A673 (cell line): Measurements from ENCODE around the gene CREB1. TPM values are rescaled to one million over a fixed set of nuclear protein-coding genes. Genes with fewer than 3 reads are reported as not detected.

ENCODE experiments used
- Bru-seq: library from RNA; stranded (reverse); fragments of 400-500 nt; gene quantifications from one replicate; lab custom pipeline; 2021; lab: Mats Ljungman, UMichigan
- BruChase-seq, 2 experiments: library from RNA; stranded (reverse); fragments of 400-500 nt; gene quantifications; one replicate each; lab custom pipeline; 2021; lab: Mats Ljungman, UMichigan
- BruUV-seq: library from RNA; stranded (reverse); fragments of 400-500 nt; replicated peaks from 2 replicates; lab custom pipeline; 2021; lab: Mats Ljungman, UMichigan
- CTCF ChIA-PET: fragments of 300-600 bp; sonication (Branson Sonifier 250); formaldehyde crosslinking; loops from one replicate; lab custom pipeline; 2022; ENCODE audit warnings: antibody characterized with exemption; lab: Charles Lee
- POLR2A ChIA-PET: fragments of 300-600 bp; sonication (Branson Sonifier 250); formaldehyde crosslinking; loops from one replicate; lab custom pipeline; 2022; ENCODE audit warnings: antibody characterized with exemption; ENCODE audit not compliant: low non-redundant PET; lab: Charles Lee
- DNase-seq: peaks from one replicate; pipeline ENCODE4 v3.0.0-alpha.2; 2015; ENCODE audit warnings: low spot score
- H3K27ac ChIP-seq: fragments of 200-600 bp; sonication (generic); 2 replicates; pipeline ENCODE4 v1.5.1; 2016; ENCODE audit warnings: mixed run types, low read depth, mild to moderate bottlenecking, mixed read lengths, antibody characterized with exemption, low read length; ENCODE audit not compliant: poor library complexity, severe bottlenecking
- H3K27me3 ChIP-seq: fragments of 200-600 bp; sonication (generic); replicated peaks from 2 replicates; pipeline ENCODE4 v1.6.1; 2017; ENCODE audit warnings: mixed run types, low read depth, mild to moderate bottlenecking, mixed read lengths, antibody characterized with exemption, low read length; ENCODE audit not compliant: insufficient read depth, poor library complexity
- H3K36me3 ChIP-seq: fragments of 200-600 bp; sonication (generic); 2 replicates; pipeline ENCODE4 v1.6.1; 2016; ENCODE audit warnings: mixed run types, mild to moderate bottlenecking, mixed read lengths, antibody characterized with exemption, low read length; ENCODE audit not compliant: insufficient read depth, poor library complexity, severe bottlenecking
- H3K4me1 ChIP-seq: fragments of 200-600 bp; sonication (generic); 2 replicates; pipeline ENCODE4 v1.6.1; 2017; ENCODE audit warnings: mixed run types, mild to moderate bottlenecking, mixed read lengths, antibody characterized with exemption, low read length; ENCODE audit not compliant: insufficient read depth, poor library complexity, severe bottlenecking
- H3K4me3 ChIP-seq: fragments of 200-600 bp; sonication (generic); 2 replicates; pipeline ENCODE4 v1.5.1; 2016; ENCODE audit warnings: low read depth, mixed run types, mild to moderate bottlenecking, mixed read lengths, low read length; ENCODE audit not compliant: poor library complexity, severe bottlenecking
- H3K9me3 ChIP-seq: fragments of 200-600 bp; sonication (generic); 2 replicates; pipeline ENCODE4 v1.6.1; 2016; ENCODE audit warnings: mixed run types, low read depth, mild to moderate bottlenecking, mixed read lengths, antibody characterized with exemption, low read length; ENCODE audit not compliant: poor library complexity, severe bottlenecking
- EZH2 ChIP-seq: fragments of 200-600 bp; sonication (generic); IDR thresholded peaks from 2 replicates; pipeline ENCODE4 v1.6.1; 2017; ENCODE audit warnings: borderline replicate concordance, low read depth, mild to moderate bottlenecking, mixed read lengths, antibody characterized with exemption, low read length; ENCODE audit not compliant: poor library complexity, severe bottlenecking
- intact Hi-C: fragments of 100-400 bp; cut with micrococcal nuclease; formaldehyde crosslinking; loops from one replicate; pipeline ENCODE4 v1.10.0; 2022; ENCODE audit not compliant: unreplicated experiment
- long read RNA-seq: library from polyadenylated mRNA; stranded (forward); transcript quantifications from one replicate; pipeline ENCODE4 v2.0.0, GENCODE V29; 2022
- total RNA-seq: library from RNA; stranded (reverse); gene quantifications from 2 replicates; pipeline ENCODE4 v1.2.3, GENCODE V29; 2021
- TF ChIP-seq, protein P1 (sequence below): fragments of 300-800, 200-600 bp; sonication (generic); conservative IDR thresholded peaks from 2 replicates; pipeline ENCODE4 v1.5.1; 2017; ENCODE audit warnings: low read depth, mild to moderate bottlenecking, antibody characterized with exemption, low read length, moderate library complexity, mixed read lengths

CREB1 gene
- 67.7 and 78.5 TPM in 2 replicates for total RNA-seq
- percentile 94 among the genes with signal in this experiment for Bru-seq, nascent RNA
- BruChase-seq, experiment 1, labeled RNA remaining after a 2-hour chase: percentile 92 among the genes with signal in this experiment
- percentile 77 among the genes with signal in this experiment for BruChase-seq, experiment 2, labeled RNA remaining after a 6-hour chase
- long read RNA-seq, full-length matches to known transcripts: 52 of 72 reads
- long read RNA-seq, partial matches to known transcripts: 4 of 72 reads
- long read RNA-seq, other reads (novel, unspliced or antisense): 16 of 72 reads

DNA sequence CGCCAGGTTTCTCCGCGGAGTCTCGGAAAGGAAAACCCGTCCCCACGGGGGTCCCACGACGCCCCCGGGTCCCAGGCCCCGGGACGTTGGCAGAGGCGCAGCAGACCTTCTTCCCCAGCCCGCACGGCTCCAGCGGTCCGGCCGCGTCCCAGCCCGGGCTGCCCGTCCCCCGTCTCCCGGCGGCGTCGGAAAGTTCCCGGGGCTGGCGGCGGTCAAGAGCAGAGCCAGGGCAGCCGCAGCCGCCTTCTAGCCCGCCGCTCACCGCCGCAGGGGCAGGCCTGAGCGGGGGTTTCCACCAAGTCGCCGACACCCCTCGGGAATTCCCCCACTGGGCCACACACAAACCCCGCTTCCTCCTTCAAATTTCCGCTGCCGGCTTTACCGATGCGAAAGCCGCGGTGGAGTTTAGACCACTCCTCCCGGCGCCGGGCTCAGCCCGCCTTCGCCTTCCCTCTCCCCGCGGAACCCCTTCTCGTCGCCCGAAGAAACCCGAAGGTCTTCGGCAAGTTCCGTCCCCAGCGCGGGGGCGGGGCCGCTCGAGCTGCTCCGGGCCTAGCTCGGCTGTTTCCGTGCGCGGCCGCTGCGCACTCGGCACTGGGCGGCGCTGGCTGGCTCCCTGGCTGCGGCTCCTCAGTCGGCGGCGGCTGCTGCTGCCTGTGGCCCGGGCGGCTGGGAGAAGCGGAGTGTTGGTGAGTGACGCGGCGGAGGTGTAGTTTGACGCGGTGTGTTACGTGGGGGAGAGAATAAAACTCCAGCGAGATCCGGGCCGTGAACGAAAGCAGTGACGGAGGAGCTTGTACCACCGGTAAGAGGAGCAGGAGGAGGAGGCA lies at the start of gene CREB1:
TSS of gene CREB1 (plus strand) at position 633 of the 830 bp plus-strand sequence. CDS start 25,674 bp downstream, outside the sequence.
- POLR2A ChIA-PET: interaction anchor here (0.6 to 0.7 kb wide), 3 partner anchors 44 to 364 kb away, joined by 3 to 14 read pairs (median 4); partner anchors contain the start of gene KLF7
- peaks cover 17% of the 10 kb centered on the region for H3K4me1 ChIP-seq
- peak; percentile 98 for DNase-seq
- CTCF ChIA-PET: interaction anchor here (0.6 kb wide), 1 partner anchor 208 kb away, joined by 4 read pairs; no protein-coding TSS in a partner anchor
- no peaks in the 10 kb centered on the region for H3K9me3 ChIP-seq
- H3K36me3 ChIP-seq: no peaks in the 10 kb centered on the region
- peak within 1 kb of the TSS; percentile 86 for H3K4me3 ChIP-seq
- BruUV-seq: TSS peak; percentile 53
- H3K27me3 ChIP-seq: no peaks in the 10 kb centered on the region
- no peak for TF ChIP-seq EZH2
- TF ChIP-seq, protein P1, sequence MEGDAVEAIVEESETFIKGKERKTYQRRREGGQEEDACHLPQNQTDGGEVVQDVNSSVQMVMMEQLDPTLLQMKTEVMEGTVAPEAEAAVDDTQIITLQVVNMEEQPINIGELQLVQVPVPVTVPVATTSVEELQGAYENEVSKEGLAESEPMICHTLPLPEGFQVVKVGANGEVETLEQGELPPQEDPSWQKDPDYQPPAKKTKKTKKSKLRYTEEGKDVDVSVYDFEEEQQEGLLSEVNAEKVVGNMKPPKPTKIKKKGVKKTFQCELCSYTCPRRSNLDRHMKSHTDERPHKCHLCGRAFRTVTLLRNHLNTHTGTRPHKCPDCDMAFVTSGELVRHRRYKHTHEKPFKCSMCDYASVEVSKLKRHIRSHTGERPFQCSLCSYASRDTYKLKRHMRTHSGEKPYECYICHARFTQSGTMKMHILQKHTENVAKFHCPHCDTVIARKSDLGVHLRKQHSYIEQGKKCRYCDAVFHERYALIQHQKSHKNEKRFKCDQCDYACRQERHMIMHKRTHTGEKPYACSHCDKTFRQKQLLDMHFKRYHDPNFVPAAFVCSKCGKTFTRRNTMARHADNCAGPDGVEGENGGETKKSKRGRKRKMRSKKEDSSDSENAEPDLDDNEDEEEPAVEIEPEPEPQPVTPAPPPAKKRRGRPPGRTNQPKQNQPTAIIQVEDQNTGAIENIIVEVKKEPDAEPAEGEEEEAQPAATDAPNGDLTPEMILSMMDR: no peak
- peak within 1 kb of the TSS; percentile 98 for H3K27ac ChIP-seq
- intact Hi-C loops: no loop called here

- no peak overlapping the region for H3K27ac ChIP-seq
- CTCF ChIA-PET: no interaction called here
- peaks cover 31% of the 10 kb centered on the region for H3K27me3 ChIP-seq
- TF ChIP-seq, protein P1: no peak
- TF ChIP-seq EZH2: no peak
- intact Hi-C loops: no loop called here
- no peak for DNase-seq
- H3K4me3 ChIP-seq: no peak overlapping the region
- no peaks in the 10 kb centered on the region for H3K36me3 ChIP-seq
- no peaks in the 10 kb centered on the region for H3K9me3 ChIP-seq
- H3K4me1 ChIP-seq: no peaks in the 10 kb centered on the region
- BruUV-seq: no TSS peak
- POLR2A ChIA-PET: no interaction called here
Observed at GRCh38 chr2:207480521-207481040, 49.2 kb upstream of the CREB1 start.

DNA sequence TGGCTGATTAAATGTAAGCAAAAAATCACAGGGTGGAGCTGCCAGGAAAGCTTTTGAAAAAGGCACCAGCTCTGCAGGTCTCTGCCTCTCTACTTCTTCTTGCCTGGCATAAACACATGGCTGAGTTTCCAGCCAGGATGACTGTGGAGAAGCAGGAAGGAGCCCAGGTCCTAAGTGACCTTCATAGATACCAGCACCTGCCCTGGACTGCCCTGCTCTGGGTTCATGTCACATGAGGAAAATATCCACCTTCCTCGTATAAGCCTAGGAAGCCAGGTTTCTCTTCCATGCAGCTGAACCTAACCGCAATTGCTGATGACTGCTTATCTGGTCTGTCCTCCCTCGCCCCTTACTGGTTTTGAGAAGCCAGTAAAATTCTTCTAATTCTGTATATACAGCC lies 47.8 kb upstream of the CREB1 start:
- H3K9me3 ChIP-seq: no peaks in the 10 kb centered on the region
- no peak overlapping the region for H3K27ac ChIP-seq
- DNase-seq: no peak
- BruUV-seq: no TSS peak
- POLR2A ChIA-PET: no interaction called here
- H3K27me3 ChIP-seq: peaks cover 23% of the 10 kb centered on the region
- TF ChIP-seq EZH2: no peak
- TF ChIP-seq, protein P1: no peak
- no peaks in the 10 kb centered on the region for H3K36me3 ChIP-seq
- no peak overlapping the region for H3K4me3 ChIP-seq
- CTCF ChIA-PET: no interaction called here
- intact Hi-C loops: no loop called here
- no peaks in the 10 kb centered on the region for H3K4me1 ChIP-seq
